Left kidney (tissue), 2 donors: ENCODE data around the gene DCTN3. TPM values are rescaled to one million over a fixed set of nuclear protein-coding genes. Genes with fewer than 3 reads are reported as not detected.
A peak's percentile ranks its signal among the peaks of the same experiment; 100 is the strongest.
"Not testable (repeated sequence)": the region's sequence is repeated elsewhere in the genome, so short reads cannot be mapped to it uniquely, and the experiment has no call there.

Experiments used
- DNase-seq: peaks from one replicate; pipeline ENCODE4 v3.0.0-alpha.2; 2013
- polyA plus RNA-seq: library from polyadenylated mRNA; unstranded; fragments of 120-200 nt; gene quantifications from one replicate; pipeline ENCODE4 v1.2.1, GENCODE V29; 2013; ENCODE audit not compliant: insufficient read length

Gene DCTN3
- polyA plus RNA-seq, 1 donor, result 96.9 TPM

DNA sequence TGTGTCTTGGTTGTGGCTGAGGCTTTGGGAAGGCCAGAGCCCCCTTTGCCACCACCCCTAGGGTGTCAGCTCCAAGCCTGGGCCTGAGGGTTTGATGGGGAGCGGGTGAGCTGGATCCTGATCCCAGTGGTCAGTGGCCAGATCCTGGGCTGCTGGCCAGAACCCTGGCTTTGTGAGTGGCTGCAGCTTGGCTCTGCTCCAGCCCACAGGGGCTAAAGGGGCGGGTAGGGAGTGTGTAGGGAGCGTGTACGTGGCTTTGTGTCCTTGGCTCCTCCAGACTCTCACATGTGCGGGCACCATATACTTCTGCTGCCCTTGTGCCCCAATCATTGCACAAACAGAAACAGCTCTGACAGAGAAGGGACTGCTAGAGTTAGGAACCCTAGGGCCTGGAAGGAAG, 30.5 kb upstream of the DCTN3 start:
- no peak for DNase-seq

DNA sequence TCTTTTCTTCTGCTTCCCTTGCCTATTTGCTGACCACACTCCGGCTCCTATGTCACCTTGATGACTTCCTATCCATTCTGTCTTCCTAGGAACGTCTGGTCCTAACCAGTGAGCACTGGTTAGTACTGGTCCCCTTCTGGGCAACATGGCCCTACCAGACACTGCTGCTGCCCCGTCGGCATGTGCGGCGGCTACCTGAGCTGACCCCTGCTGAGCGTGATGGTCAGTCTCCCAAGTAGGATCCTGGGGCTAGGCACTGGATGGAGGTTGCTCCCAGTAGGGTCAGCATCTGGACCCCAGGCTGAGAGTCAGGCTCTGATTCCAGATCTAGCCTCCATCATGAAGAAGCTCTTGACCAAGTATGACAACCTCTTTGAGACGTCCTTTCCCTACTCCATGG, 28.4 kb upstream of the DCTN3 start:
- no peak for DNase-seq

DNA sequence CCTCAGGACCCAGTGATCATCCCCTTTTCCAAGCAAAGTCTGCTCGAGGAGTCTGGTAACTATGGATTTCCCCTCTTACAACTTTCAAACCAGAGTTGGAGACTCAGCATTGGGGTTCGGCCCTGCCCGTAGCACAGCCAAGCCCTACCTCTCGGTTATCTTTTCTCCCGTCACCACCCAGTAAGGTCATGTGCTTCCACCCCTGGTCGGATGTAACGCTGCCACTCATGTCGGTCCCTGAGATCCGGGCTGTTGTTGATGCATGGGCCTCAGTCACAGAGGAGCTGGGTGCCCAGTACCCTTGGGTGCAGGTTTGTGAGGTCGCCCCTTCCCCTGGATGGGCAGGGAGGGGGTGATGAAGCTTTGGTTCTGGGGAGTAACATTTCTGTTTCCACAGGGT, 27.4 kb upstream of the DCTN3 start:
- DNase-seq, result no peak

DNA sequence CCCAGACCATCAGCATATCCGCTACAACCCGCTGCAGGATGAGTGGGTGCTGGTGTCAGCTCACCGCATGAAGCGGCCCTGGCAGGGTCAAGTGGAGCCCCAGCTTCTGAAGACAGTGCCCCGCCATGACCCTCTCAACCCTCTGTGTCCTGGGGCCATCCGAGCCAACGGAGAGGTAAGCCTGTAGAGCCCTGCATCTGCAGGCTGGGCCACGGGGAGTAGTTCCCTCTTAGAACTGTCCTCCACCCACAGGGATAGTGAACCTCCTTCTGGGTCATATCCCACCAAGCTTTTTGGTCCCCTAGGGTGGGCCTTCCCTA, 26.7 kb upstream of the DCTN3 start:
- DNase-seq, result no peak

DNA sequence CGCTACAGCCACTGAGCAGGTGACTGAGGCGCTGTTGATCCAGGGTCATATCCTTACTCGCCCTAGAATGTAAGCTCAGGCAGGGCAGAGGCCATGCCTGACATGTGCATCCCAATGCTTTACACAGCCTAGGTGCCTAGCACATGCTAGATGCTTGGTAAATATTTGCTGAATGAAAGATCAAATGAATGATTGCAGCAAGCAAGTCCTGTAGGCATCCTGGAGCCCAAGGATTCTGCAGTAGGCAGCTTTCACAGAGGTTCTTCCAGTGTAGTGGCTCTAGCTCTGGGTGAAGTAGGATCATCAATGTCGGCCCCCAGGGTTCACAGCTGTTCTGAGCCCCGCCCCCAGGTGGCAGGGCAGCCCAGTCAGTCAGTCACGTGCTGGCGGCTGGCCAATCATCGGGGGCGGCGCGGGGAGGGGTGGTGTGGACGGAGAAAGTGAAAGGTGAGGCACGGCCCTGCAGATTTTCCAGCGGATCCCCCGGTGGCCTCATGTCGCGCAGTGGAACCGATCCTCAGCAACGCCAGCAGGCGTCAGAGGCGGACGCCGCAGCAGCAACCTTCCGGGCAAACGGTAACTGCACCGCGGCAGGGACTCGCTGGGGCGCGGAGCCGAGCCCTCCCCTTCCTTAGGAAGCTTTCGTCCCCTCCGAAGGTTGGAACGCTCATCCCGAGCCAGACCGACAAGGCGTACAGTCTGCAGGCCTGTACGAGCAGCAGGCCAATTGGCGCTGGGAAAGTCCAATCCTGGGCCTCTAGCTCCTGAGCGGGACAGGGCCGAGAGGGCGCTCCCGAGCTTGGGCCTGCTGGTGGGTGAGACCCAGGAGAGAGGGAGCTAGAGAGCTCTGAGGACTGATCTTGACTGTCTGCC, 26.2 kb upstream of the DCTN3 start, which contains the start of gene GALT:
Gene GALT, plus strand, starts transcription at position 465 of the 873 bp plus-strand sequence. Its CDS starts 30 bp downstream, at position 495.
- DNase-seq, result peak; percentile 93

DNA sequence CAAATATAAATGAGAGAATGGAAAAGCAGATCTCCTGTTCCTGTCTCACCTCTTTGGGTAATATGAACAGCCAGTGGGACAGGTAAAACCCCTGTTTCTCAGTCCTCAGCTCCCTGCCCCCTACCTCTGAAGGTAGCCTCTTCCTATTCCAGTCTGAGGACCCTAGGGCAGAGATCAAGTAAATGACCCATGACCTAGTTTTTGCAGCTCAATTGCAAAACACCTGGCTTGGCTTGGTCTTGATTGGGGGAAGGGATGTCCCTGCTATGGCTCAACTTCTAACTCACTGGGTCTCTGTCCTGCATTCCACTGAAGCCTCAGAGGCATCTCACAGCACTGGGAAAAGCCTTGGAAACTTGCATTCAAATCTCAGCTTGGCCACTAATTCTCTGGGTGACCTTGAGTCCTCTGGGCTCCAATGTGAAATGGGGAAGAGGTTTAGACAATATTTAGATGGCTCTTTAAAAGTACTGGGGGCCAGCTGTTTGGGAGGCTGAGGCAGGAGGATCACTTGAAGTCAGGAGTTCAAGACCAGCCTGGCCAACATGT, 24.5 kb upstream of the DCTN3 start:
- no peak for DNase-seq

DNA sequence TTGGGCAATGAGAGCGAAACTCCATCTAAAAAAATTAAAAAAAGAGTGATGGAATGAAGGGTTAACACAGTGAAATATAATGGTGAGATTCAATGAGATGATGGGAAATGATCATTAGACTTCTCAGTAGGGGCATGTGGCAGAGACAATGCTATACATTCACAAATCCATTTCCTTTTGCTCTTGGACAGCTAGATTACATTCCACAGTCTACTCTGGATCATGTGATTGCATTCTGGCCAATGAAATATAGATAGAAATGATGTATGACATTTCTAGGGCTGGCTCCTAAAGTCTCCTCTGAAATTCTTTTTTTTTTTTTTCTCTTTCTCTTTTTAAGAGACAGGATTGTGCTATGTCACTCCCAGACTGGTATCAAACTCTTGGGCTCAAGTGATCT, 22.4 kb upstream of the DCTN3 start:
- DNase-seq, result no peak

DNA sequence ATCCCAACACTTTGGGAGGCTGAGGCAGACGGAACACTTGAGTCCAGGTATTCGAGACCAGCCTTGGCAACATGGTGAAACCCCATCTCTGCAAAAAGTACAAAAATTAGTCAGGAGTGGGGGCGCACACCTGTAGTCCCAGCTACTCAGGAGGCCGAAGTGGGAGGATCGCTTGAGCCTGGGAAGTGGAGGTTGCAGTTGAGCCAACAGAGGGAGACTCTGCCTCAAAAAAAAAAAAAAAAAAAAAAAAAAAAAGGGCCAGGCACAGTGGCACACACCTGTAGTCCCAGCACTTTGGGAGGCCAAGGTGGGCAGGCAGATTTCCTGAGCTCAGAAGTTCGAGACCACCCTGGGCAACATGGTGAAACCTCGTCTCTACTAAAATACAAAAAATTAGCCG, 19.0 kb upstream of the DCTN3 start:
- DNase-seq, result not testable (repeated sequence)

DNA sequence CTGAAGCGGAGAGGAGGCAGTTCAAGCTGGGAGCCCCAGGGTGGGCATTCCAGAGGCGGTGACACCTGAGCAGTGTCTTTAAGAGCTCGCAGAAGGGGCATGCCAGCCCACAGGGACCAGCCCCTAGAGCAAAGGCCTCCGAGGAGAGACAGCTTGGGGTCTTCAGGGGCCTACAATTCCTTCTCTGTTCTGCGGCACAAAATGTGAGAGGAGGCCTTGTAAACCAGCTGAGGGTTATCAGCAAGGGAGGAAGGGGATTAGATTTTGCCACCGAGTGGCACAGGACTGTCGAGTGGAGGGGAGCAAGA, 17.8 kb upstream of the DCTN3 start:
- DNase-seq, result no peak

DNA sequence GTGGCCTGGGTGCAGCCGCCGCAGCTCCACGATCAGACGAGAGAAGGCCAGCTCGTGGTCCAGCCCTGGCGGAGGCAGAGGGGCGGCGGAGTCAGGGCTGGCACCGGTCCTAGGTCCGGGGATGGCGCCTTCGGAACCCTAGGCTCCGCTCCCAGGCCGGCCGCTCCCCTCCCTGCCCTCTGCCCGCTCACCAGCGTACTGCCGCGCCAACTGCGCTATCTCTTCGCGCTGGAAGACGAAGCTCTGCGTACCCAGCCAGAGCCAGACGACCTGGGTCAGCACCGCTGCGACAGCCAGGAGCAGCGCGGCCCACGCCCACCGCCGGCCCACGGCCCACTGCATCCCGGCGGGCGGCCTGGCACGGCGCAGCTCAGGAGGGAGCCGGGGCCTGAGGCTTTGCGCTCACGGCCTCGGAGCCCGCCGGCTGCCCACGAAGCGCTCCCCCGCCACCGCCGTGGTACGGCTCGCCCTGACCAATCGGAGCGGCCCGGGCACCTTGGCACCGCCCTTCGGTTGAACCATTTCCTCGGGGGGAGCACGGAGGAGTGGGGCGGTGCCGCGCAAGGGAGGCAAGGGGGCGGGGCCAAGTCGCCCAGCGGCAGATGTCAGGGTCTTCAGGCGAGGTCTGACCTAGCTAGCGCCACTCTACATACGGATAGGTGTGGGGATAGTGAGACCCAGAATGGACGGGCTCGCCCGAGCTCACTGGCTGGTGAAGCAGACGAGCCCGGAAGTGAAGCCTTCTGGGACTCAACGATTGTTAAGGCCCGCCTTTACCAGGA, 17.3 kb upstream of the DCTN3 start, which contains the start of gene SIGMAR1:
Gene SIGMAR1, minus strand, starts transcription at position 432 of the 782 bp plus-strand sequence. Its CDS starts 90 bp downstream, at position 342.
- DNase-seq, result peak; percentile 92

DNA sequence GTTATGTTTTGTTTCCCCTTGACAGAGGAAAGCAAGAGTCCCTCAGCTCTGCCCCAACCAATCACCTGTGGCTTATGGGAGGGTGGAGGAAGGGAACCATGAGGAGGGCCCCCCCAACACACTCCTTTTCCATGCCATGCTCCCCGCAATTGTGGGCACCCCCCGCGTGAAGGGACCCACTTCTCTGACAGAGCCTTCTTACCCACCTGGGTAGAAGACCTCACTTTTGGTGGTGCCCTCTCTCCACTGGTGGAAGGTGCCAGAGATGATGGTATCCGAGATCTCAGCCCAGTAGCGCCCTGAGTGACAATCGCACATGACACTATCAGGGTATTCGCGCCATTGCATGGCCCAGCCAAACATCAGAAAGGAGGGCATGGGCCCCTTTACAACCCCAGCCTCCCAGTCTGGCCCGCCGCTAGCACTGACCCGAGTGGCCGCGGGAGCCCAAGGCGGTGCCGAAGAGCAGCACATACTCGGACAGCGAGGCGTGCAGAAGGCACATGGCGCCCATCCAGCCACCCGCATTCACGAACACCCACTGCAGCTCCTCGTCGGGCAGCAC, 16.6 kb upstream of the DCTN3 start:
- DNase-seq, result no peak

DNA sequence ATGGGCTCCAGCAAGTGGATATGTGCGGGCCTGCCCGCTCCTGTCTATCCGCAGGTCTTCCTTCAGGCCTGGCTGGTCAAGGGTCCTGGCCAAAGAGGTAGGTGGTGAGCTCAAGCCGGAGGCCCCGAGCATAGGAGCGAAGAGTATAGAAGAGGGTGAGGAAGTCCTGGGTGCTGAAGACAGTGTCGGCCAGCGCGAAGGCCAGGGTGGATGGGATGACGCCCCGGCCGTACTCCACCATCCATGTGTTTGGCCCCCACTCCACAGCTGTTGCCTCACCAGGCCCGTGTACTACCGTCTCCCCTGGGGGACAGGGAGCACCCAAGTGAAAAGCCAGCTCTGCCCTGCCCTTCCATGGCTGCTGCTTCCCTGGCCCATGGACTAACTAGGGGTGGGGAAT, 15.3 kb upstream of the DCTN3 start:
- DNase-seq, result no peak

DNA sequence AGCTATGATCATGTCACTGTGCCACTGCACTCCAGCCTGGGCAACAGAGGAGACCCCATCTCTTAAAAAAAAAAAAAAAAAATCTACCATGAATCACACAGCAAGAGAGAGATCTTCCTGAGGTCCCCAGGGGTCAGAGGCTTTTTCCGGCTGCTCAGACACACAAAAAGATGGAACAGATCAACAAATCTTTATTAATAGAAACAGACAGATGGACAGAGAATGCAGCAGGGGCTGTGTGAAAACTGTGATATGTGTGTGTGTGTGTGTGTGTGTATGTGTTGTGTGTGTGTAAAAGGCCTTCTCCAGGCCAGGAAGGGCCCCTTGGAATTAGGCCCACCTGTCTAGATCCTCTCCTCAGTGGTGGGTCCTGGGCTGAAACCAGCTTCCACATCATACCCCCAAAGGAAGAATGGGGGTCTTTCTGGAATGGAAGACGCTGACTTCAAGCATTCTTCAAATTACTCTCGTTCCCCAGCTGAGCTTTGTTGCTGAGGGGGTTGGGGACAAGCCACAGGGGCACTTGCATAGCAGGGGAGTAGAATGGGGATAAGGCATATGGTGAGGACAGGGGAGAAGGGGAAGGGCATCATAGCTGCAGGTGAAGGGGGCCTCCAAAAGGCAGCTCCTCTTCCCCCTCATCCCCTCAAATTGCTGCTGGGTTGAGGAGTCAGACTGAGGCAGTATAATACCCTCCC, 14.4 kb upstream of the DCTN3 start:
- no peak for DNase-seq

DNA sequence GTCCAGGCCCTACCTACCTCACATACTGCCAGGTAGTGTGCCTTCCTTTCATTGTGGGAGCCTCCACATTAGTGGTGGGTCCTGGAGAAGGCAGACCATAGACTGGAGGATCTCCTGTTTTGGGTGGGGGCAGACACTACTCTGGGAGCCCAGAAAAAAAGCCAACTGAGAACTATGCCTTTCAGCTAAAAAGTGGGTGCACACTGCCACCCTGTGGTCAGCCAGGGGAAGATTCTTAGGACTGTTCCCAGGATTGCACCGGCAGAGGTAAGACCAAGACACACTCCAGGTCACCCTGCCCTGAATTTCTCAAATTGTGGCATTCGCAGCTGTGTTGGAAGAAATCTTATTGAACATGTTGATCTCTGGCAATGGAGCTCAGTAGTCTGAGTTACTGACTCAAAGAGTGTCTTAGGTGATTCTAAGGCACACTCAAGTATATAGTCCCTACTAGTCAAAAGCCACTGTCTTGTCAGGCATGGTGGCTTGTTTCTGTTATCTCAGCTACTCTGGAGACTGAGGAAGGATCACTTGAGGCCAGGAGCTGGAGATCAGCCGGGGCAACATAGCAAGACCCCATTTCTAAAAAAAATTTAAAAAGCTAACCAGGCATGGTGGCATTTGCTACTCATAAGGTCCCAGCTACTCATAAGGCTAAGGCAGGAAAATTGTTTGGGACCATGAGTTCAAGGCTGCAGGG, 13.7 kb upstream of the DCTN3 start:
- no peak for DNase-seq

DNA sequence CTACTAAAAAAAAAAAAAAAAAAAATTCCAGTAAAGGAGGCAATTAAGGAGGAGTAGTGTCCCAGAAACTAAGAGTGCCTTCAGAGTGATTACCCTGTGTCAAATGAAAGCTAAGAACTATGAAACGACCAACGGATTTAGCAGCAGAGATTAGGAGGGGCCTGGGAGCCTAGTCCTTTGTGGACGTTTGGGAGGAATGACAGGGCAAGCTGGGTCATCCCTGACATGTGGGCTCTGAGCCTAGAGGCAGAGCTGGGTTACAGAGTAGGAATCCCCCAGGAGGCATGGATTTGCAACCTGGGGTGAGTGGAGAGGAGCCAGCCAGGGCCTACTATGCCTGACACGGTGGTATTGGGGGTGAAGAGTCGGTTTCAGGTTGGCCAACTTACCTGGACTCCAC, 12.9 kb upstream of the DCTN3 start:
- DNase-seq, result no peak

DNA sequence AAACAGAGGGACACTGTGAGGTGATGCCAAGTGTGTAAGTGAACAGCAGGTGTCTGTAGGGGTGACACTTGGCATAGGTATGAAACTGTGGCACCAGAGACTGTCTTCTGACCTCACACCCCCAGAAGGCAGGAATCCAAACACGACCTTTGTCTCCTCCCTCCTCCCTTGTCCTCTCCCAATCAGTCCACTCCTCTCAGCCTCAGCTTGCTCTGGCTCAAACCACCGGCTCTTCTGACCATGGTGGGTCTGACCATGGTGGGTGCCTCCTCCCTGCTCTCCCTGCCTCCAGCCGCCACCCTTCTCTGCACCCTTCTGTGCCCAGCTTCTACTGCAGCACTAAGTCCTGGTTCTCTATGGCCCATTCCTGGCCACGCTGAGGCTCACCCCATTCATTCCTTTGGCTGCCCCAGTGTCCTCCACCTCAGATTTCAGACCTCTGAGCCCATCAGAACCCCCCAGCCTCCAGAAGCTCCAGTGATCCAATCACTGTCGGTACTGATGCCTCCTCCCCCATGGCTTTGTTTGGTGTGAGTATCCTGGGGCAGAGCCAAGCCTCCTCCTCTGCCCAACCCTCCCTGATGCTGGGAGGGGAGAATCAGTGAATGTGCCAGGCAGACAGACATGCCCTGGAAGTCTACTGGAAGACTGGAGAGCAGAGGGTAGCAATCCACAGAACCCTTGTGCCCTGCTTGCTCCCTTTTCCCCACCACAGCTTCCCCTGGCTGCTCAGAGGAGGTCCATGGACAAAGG, 10.3 kb upstream of the DCTN3 start:
- no peak for DNase-seq

DNA sequence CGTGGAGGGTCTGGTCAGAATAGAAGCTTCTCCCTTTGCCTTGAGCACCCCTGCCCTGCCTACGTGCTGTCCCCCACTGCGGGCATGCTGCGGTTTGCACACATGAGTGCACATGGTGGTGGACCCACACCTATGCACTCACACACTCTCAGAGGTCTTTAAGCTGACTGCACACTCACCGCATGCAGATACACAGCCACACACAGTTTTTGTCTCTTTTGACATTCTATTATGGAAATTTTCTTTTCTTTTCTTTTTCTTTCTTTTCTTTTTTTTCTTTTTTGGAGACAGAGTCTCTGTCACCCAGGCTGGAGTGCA, 9.2 kb upstream of the DCTN3 start:
- DNase-seq, result no peak

DNA sequence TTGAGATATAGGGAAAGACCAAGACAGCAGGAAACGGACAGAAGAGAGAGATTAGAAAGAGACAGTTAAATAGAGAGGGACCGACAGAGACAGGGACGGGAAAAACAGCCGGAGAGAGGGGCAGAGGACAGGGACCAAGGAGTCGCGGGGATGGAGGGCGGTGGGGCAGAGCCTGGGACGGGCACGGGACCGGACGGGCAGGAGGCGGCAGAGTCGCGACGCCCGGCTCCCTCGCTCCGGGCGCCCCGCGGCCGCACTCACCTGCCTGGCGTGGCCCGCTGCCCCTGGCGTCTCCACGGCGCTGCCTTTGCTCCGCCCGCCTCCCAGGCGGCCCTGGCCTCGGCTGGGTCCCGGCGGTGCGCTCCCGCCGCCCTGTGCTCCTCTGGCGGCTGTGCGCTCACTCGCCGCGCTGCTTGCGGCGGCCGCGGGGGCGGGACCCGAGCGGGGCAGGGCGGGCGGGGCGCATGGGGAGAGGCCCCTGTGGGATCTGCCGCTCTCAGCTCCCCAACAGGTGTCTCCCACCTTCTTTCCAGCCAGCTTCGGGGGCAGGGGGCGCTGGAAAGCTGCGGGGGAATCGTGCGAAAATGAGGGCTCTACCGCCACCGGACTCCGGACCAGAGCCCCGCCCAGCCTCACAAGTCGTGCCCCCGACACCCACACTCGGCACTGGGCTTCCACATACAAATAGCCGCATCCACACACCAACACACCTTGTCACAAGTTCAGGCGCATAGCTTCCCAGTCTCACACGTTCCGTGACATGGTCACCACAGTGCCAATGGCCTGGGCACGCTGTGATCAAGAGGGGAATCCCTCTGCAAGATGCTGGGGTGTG, 8.6 kb upstream of the DCTN3 start, which contains the start of gene ARID3C:
Gene ARID3C, minus strand, starts transcription at position 411 of the 835 bp plus-strand sequence. CDS start 1,052 bp downstream, outside the sequence.
- no peak for DNase-seq

DNA sequence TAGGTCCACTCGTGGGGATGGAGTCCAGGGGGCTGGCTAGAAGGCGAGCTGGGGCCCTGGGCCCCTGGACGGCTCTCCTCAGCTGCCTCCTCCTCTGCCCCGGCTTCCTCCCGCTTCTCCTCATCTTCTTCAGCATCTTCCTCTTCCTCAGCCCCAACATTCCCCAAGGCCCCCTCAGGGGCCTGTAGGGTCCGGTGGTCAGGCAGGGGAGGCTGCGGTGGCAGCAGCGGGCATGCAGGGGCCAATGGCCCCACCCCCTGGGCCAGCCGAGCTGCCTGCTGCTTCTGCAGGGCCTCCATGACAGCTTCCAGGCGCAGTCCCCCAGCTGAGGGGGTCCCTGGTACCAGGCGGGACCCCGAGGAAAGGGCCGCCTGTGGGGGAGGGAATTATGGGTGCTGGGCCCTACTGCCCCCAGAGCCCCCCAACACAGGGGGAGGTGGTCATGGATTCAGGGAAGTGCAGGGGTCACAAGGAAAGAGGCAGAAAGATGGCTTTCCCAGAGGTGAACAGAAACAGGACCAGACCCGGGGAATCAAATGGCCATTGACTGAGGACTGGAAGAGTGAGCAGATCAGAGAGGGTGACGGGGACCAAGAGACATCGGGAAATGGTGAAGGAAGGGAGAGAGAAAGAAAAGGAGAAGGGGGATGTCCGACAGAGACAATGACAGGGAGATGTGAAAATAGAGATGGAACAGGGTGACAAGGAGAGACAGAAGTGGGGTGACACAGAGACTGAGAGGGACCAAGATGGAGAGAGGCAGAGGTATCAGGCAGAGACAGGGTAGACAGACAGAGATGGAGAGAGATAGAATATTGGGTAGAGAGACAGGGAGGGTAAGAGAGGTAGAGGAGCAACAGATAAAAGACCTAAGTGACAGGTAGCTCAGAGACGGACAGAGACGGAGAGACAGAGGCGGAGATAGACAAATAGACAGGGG, 7.7 kb upstream of the DCTN3 start:
- DNase-seq, result no peak
